ENCODE data around the gene DNAJC4. TPM values are rescaled to one million over a fixed set of nuclear protein-coding genes. Genes with fewer than 3 reads are reported as not detected.

The DNAJC4 gene
- total and polyA plus RNA-seq, 9 of the 15 experiments (the other 6 are each of a cell fraction or from before 2014, with no cell fraction given) = 4.0 to 32.6 (median 19.9) TPM

Other genes with a start within 250 kb of the DNAJC4 start
Only the 7 nearest of the 20 such genes appear.
- gene FERMT3, start 23.8 kb upstream of the DNAJC4 start, total RNA-seq (2014; rRNA removed) = 192 and 205 TPM in 2 replicates
- gene FERMT3, start 23.8 kb upstream of the DNAJC4 start, total RNA-seq (2014; rRNA removed; fragmentation: Illumina TruSeq; extraction: Trizol) = 25.5 and 39.3 TPM in 2 replicates
- gene FERMT3, start 23.8 kb upstream of the DNAJC4 start, total RNA-seq (2015; rRNA removed; fragmentation: Illumina TruSeq; extraction: Trizol) = 74.5 and 79.5 TPM in 2 replicates
- 249 and 275 TPM in 2 replicates for gene FERMT3, start 23.8 kb upstream of the DNAJC4 start, total RNA-seq (2021)
- gene FERMT3, start 23.8 kb upstream of the DNAJC4 start, polyA plus RNA-seq (2011; rRNA removed) = 79.7 and 134 TPM in 2 replicates
- 98.1 and 207 TPM in 2 replicates for gene FERMT3, start 23.8 kb upstream of the DNAJC4 start, polyA plus RNA-seq (2014; fragmentation: Illumina TruSeq; extraction: Trizol)
- 1 to 10 TPM; 3.2 to 7.2 TPM for gene FERMT3, start 23.8 kb upstream of the DNAJC4 start, polyA plus RNA-seq (2014; fragmentation: Nextera tagmentation; extraction: Ambion mirVana)
- 169 and 202 TPM in 2 replicates for gene FERMT3, start 23.8 kb upstream of the DNAJC4 start, polyA plus RNA-seq (2014; rRNA removed)
- 27.4 and 37.3 TPM in 2 replicates for gene TRPT1, start 4.4 kb upstream of the DNAJC4 start, total RNA-seq (2014; rRNA removed)
- gene TRPT1, start 4.4 kb upstream of the DNAJC4 start, total RNA-seq (2014; rRNA removed; fragmentation: Illumina TruSeq; extraction: Trizol) = 17.3 and 17.5 TPM in 2 replicates
- 23.1 and 25.3 TPM in 2 replicates for gene TRPT1, start 4.4 kb upstream of the DNAJC4 start, total RNA-seq (2015; rRNA removed; fragmentation: Illumina TruSeq; extraction: Trizol)
- 36.1 and 41.7 TPM in 2 replicates for gene TRPT1, start 4.4 kb upstream of the DNAJC4 start, total RNA-seq (2021)
- 23.3 and 42.4 TPM in 2 replicates for gene TRPT1, start 4.4 kb upstream of the DNAJC4 start, polyA plus RNA-seq (2011; rRNA removed)
- gene TRPT1, start 4.4 kb upstream of the DNAJC4 start, polyA plus RNA-seq (2014; fragmentation: Illumina TruSeq; extraction: Trizol) = 21.2 and 33.3 TPM in 2 replicates
- 1 to 10 TPM; 4.6 to 8.1 TPM for gene TRPT1, start 4.4 kb upstream of the DNAJC4 start, polyA plus RNA-seq (2014; fragmentation: Nextera tagmentation; extraction: Ambion mirVana)
- 38.4 and 39.2 TPM in 2 replicates for gene TRPT1, start 4.4 kb upstream of the DNAJC4 start, polyA plus RNA-seq (2014; rRNA removed)
- gene NUDT22, start 4.3 kb upstream of the DNAJC4 start, total RNA-seq (2014; rRNA removed) = 92.6 and 132 TPM in 2 replicates
- gene NUDT22, start 4.3 kb upstream of the DNAJC4 start, total RNA-seq (2014; rRNA removed; fragmentation: Illumina TruSeq; extraction: Trizol) = 21.1 and 25.7 TPM in 2 replicates
- gene NUDT22, start 4.3 kb upstream of the DNAJC4 start, total RNA-seq (2015; rRNA removed; fragmentation: Illumina TruSeq; extraction: Trizol) = 49.9 and 50.6 TPM in 2 replicates
- 87.5 and 89.5 TPM in 2 replicates for gene NUDT22, start 4.3 kb upstream of the DNAJC4 start, total RNA-seq (2021)
- gene NUDT22, start 4.3 kb upstream of the DNAJC4 start, polyA plus RNA-seq (2011; rRNA removed) = 37.4 and 48.0 TPM in 2 replicates
- gene NUDT22, start 4.3 kb upstream of the DNAJC4 start, polyA plus RNA-seq (2014; fragmentation: Illumina TruSeq; extraction: Trizol) = 24.0 and 43.1 TPM in 2 replicates
- 10 to 100 TPM in 1 of 2 experiments, 1 to 10 TPM in 1; 6.3 to 16.3 TPM for gene NUDT22, start 4.3 kb upstream of the DNAJC4 start, polyA plus RNA-seq (2014; fragmentation: Nextera tagmentation; extraction: Ambion mirVana)
- 83.6 and 88.5 TPM in 2 replicates for gene NUDT22, start 4.3 kb upstream of the DNAJC4 start, polyA plus RNA-seq (2014; rRNA removed)
- 28.2 and 44.3 TPM in 2 replicates for gene VEGFB, start 4.0 kb downstream of the DNAJC4 start, total RNA-seq (2014; rRNA removed)
- 21.0 and 22.6 TPM in 2 replicates for gene VEGFB, start 4.0 kb downstream of the DNAJC4 start, total RNA-seq (2014; rRNA removed; fragmentation: Illumina TruSeq; extraction: Trizol)
- 25.7 and 28.0 TPM in 2 replicates for gene VEGFB, start 4.0 kb downstream of the DNAJC4 start, total RNA-seq (2015; rRNA removed; fragmentation: Illumina TruSeq; extraction: Trizol)
- gene VEGFB, start 4.0 kb downstream of the DNAJC4 start, total RNA-seq (2021) = 83.4 and 88.3 TPM in 2 replicates
- gene VEGFB, start 4.0 kb downstream of the DNAJC4 start, polyA plus RNA-seq (2011; rRNA removed) = 11.0 and 13.5 TPM in 2 replicates
- 35.2 and 41.4 TPM in 2 replicates for gene VEGFB, start 4.0 kb downstream of the DNAJC4 start, polyA plus RNA-seq (2014; fragmentation: Illumina TruSeq; extraction: Trizol)
- 10 to 100 TPM; 12.0 to 12.1 TPM for gene VEGFB, start 4.0 kb downstream of the DNAJC4 start, polyA plus RNA-seq (2014; fragmentation: Nextera tagmentation; extraction: Ambion mirVana)
- gene VEGFB, start 4.0 kb downstream of the DNAJC4 start, polyA plus RNA-seq (2014; rRNA removed) = 31.8 and 35.8 TPM in 2 replicates
- gene FKBP2, start 10.5 kb downstream of the DNAJC4 start, total RNA-seq (2014; rRNA removed) = 151 TPM in 2 replicates
- 28.0 and 49.2 TPM in 2 replicates for gene FKBP2, start 10.5 kb downstream of the DNAJC4 start, total RNA-seq (2014; rRNA removed; fragmentation: Illumina TruSeq; extraction: Trizol)
- gene FKBP2, start 10.5 kb downstream of the DNAJC4 start, total RNA-seq (2015; rRNA removed; fragmentation: Illumina TruSeq; extraction: Trizol) = 73.1 and 79.0 TPM in 2 replicates
- gene FKBP2, start 10.5 kb downstream of the DNAJC4 start, total RNA-seq (2021) = 44.5 and 58.1 TPM in 2 replicates
- 30.8 and 36.6 TPM in 2 replicates for gene FKBP2, start 10.5 kb downstream of the DNAJC4 start, polyA plus RNA-seq (2011; rRNA removed)
- gene FKBP2, start 10.5 kb downstream of the DNAJC4 start, polyA plus RNA-seq (2014; fragmentation: Illumina TruSeq; extraction: Trizol) = 71.7 and 83.5 TPM in 2 replicates
- gene FKBP2, start 10.5 kb downstream of the DNAJC4 start, polyA plus RNA-seq (2014; fragmentation: Nextera tagmentation; extraction: Ambion mirVana) = 10 to 100 TPM in 1 of 2 experiments, 1 to 10 TPM in 1; 3.5 to 27.1 TPM
- gene FKBP2, start 10.5 kb downstream of the DNAJC4 start, polyA plus RNA-seq (2014; rRNA removed) = 92.2 and 110 TPM in 2 replicates
- gene PPP1R14B, start 16.4 kb downstream of the DNAJC4 start, total RNA-seq (2014; rRNA removed) = 566 and 592 TPM in 2 replicates
- gene PPP1R14B, start 16.4 kb downstream of the DNAJC4 start, total RNA-seq (2014; rRNA removed; fragmentation: Illumina TruSeq; extraction: Trizol) = 114 and 162 TPM in 2 replicates
- 300 and 321 TPM in 2 replicates for gene PPP1R14B, start 16.4 kb downstream of the DNAJC4 start, total RNA-seq (2015; rRNA removed; fragmentation: Illumina TruSeq; extraction: Trizol)
- gene PPP1R14B, start 16.4 kb downstream of the DNAJC4 start, total RNA-seq (2021) = 391 and 402 TPM in 2 replicates
- gene PPP1R14B, start 16.4 kb downstream of the DNAJC4 start, polyA plus RNA-seq (2011; rRNA removed) = 182 and 196 TPM in 2 replicates
- 212 and 254 TPM in 2 replicates for gene PPP1R14B, start 16.4 kb downstream of the DNAJC4 start, polyA plus RNA-seq (2014; fragmentation: Illumina TruSeq; extraction: Trizol)
- gene PPP1R14B, start 16.4 kb downstream of the DNAJC4 start, polyA plus RNA-seq (2014; fragmentation: Nextera tagmentation; extraction: Ambion mirVana) = 10 to 100 TPM in 1 of 2 experiments, 1 to 10 TPM in 1; 7.7 to 17.5 TPM
- 312 and 380 TPM in 2 replicates for gene PPP1R14B, start 16.4 kb downstream of the DNAJC4 start, polyA plus RNA-seq (2014; rRNA removed)
- gene PLCB3, start 21.0 kb downstream of the DNAJC4 start, total RNA-seq (2014; rRNA removed) = 33.6 and 42.5 TPM in 2 replicates
- 7.0 and 8.4 TPM in 2 replicates for gene PLCB3, start 21.0 kb downstream of the DNAJC4 start, total RNA-seq (2014; rRNA removed; fragmentation: Illumina TruSeq; extraction: Trizol)
- gene PLCB3, start 21.0 kb downstream of the DNAJC4 start, total RNA-seq (2015; rRNA removed; fragmentation: Illumina TruSeq; extraction: Trizol) = 14.6 and 14.9 TPM in 2 replicates
- 37.1 and 44.8 TPM in 2 replicates for gene PLCB3, start 21.0 kb downstream of the DNAJC4 start, total RNA-seq (2021)
- 11.5 and 18.0 TPM in 2 replicates for gene PLCB3, start 21.0 kb downstream of the DNAJC4 start, polyA plus RNA-seq (2011; rRNA removed)
- gene PLCB3, start 21.0 kb downstream of the DNAJC4 start, polyA plus RNA-seq (2014; fragmentation: Illumina TruSeq; extraction: Trizol) = 16.0 and 23.9 TPM in 2 replicates
- under 1 TPM; 0.31 to 0.37 TPM for gene PLCB3, start 21.0 kb downstream of the DNAJC4 start, polyA plus RNA-seq (2014; fragmentation: Nextera tagmentation; extraction: Ambion mirVana)
- gene PLCB3, start 21.0 kb downstream of the DNAJC4 start, polyA plus RNA-seq (2014; rRNA removed) = 24.7 and 27.6 TPM in 2 replicates